Panc1 (cell line): Measurements from ENCODE around the gene MAB21L3.

Source experiments
- CTCF ChIP-seq: fragments of 450-650 bp; IDR thresholded peaks from 2 replicates; pipeline ENCODE4 v1.5.1; 2017; ENCODE audit warnings: mild to moderate bottlenecking
- POLR2AphosphoS5 ChIP-seq: IDR thresholded peaks from 2 replicates; pipeline ENCODE4 v1.6.1; 2012; ENCODE audit warnings: mild to moderate bottlenecking, low read depth, low read length, moderate library complexity
- REST ChIP-seq, 2 experiments: IDR thresholded peaks; 2 replicates each; pipeline ENCODE4 v1.6.1; 2011 to 2012; ENCODE audit warnings: low read depth in 2 of 2, control low read depth in 1 of 2, low read length in 1 of 2, mild to moderate bottlenecking in 1 of 2, moderate library complexity in 1 of 2; ENCODE audit not compliant: insufficient read depth in 1 of 2
- SIN3A ChIP-seq: IDR thresholded peaks from 2 replicates; pipeline ENCODE4 v1.6.1; 2012; ENCODE audit warnings: low read depth, mild to moderate bottlenecking, low read length, moderate library complexity, borderline replicate concordance; ENCODE audit not compliant: insufficient read depth

- TF ChIP-seq CTCF: no peak
- no peak for TF ChIP-seq REST (IDR thresholded peaks at IDR 0.05; ENCODE audit: insufficient read depth in 1 of 2, low read depth in 2 of 2, low read length in 1 of 2)
- TF ChIP-seq POLR2AphosphoS5: no peak
- no peak for TF ChIP-seq SIN3A
Observed at GRCh38 chr1:116099379-116099778, 11.8 kb upstream of the MAB21L3 start.
